HUES64 (cell line): ENCODE results near the gene AQP7.

Experiments used
- H3K27ac ChIP-seq: 2 replicates; pipeline ENCODE4 v1.7.0; 2013; ENCODE audit warnings: low read depth, low read length, inconsistent platforms
- H3K27me3 ChIP-seq: 2 replicates; pipeline ENCODE4 v1.6.1; 2013; ENCODE audit warnings: mild to moderate bottlenecking, low read length; ENCODE audit not compliant: insufficient read depth
- H3K36me3 ChIP-seq: 2 replicates; pipeline ENCODE4 v1.6.1; 2013; ENCODE audit warnings: mild to moderate bottlenecking, low read length; ENCODE audit not compliant: insufficient read depth
- H3K4me1 ChIP-seq: 2 replicates; pipeline ENCODE4 v1.6.1; 2013; ENCODE audit warnings: mild to moderate bottlenecking, low read length, moderate library complexity; ENCODE audit not compliant: insufficient read depth
- H3K4me3 ChIP-seq: 2 replicates; pipeline ENCODE4 v1.5.1; 2013; ENCODE audit warnings: mild to moderate bottlenecking, low read length, moderate library complexity
- H3K9ac ChIP-seq: 2 replicates; pipeline ENCODE4 v1.6.1; 2013; ENCODE audit warnings: mild to moderate bottlenecking, low read depth, low read length
- H3K9me3 ChIP-seq: 2 replicates; pipeline ENCODE4 v1.6.1; 2013; ENCODE audit warnings: low read depth, low read length; ENCODE audit not compliant: insufficient read depth
- WGBS: fragments of 150-250, 120-280 bp; methylation state at CpG from one replicate; pipeline ENCODE4 v1.1.7; 2013; ENCODE audit warnings: missing lambda C conversion rate; 5-methylcytosine and 5-hydroxymethylcytosine counted together

The AQP7 gene

GRCh38 chr9:33442125-33442524 is 39.8 kb upstream of the AQP7 start:
- Histone ChIP-seq H3K9ac (no peak overlapping the region), H3K9me3 (no peaks in the 10 kb centered on the region), H3K27ac (no peak overlapping the region), H3K36me3 (no peaks in the 10 kb centered on the region), H3K27me3 (peaks cover 11% of the 10 kb centered on the region; the same call in 1 of the 2 replicates), H3K4me3 (no peak overlapping the region), H3K4me1 (peaks cover 8% of the 10 kb centered on the region; the same call in 1 of the 2 replicates)
- WGBS: 94% methylated on average over 15 of the region's 15 CpGs

- Histone ChIP-seq H3K9me3 (no peaks in the 10 kb centered on the region), H3K36me3 (no peaks in the 10 kb centered on the region), H3K27me3 (no peaks in the 10 kb centered on the region), H3K9ac (no peak overlapping the region), H3K4me3 (no peak overlapping the region), H3K27ac (no peak overlapping the region), H3K4me1 (no peaks in the 10 kb centered on the region; the same call in 1 of the 2 replicates)
- WGBS: 100% methylated on average over 1 of the region's 1 CpG
Observed at GRCh38 chr9:33440609-33441008, 38.2 kb upstream of the AQP7 start.

DNA sequence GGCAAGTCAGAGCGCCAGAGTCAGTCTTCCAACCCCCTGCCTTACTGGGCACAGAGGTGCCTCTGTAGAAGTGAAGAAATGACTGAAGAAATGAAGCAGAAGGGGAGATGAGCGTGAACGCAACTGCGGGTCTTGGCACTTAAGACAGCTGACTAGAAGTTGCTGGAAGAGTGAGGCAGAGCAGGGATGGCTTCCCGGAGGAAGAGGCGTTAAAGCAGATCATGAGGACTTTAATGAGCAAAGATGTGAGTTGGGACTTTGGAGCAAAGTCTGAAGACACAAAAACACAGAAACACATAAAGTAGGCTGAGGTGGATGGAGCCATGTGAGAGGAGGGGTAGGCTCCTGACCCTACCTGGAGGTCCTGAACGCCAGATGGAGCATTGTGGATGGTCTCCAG is 37.8 kb upstream of the AQP7 start:
- no peaks in the 10 kb centered on the region for H3K27me3 ChIP-seq
- WGBS: 91% methylated on average over 7 of the region's 7 CpGs
- H3K4me3 ChIP-seq: no peak overlapping the region
- no peak overlapping the region for H3K27ac ChIP-seq
- H3K36me3 ChIP-seq: no peaks in the 10 kb centered on the region
- H3K9ac ChIP-seq: no peak overlapping the region
- H3K4me1 ChIP-seq: no peaks in the 10 kb centered on the region
- H3K9me3 ChIP-seq: no peaks in the 10 kb centered on the region

GRCh38 chr9:33439731-33440130 is 37.4 kb upstream of the AQP7 start:
- no peak overlapping the region for H3K9ac ChIP-seq
- no peaks in the 10 kb centered on the region for H3K27me3 ChIP-seq
- 79% methylated on average over 6 of the region's 6 CpGs for WGBS

DNA sequence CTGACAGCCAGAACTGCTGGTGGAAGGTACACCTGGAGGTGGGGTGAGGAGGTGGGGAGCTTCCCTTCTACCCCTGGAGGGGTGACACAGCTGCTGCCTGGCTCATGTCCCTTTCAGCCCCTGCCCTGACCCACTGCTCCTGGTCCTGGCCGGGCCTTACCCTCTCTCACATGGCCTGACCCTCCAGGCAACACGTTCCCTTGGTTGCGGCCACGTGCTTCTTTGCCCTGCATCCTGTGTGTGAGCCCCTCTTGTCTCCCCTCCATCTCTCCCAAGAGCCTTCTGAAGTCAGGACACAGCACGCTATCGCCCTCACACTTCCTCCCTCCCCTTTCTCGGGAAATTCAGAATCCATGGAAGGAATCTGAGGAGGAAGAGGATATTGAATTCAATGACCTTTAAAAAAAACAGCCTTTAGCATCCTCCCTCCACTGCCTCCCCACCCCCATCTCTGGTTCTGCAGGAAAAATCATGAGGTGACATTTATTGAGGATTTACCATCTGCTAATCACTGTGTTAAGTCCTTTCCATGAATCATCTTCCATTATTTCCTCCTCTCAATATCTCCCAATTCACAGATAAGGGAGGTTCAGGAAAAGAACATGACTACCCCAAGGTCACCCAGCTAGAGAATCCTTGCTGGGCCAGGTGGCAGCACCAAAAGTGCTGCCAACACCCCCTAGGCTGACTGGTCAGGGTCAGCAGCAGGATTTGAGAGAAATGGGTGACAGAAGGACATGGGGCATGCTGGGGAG is 36.7 kb upstream of the AQP7 start:
- Histone ChIP-seq H3K36me3 (no peaks in the 10 kb centered on the region), H3K27me3 (no peaks in the 10 kb centered on the region), H3K27ac (no peak overlapping the region), H3K9me3 (no peaks in the 10 kb centered on the region), H3K4me3 (no peak overlapping the region), H3K9ac (no peak overlapping the region), H3K4me1 (no peaks in the 10 kb centered on the region)
- 72% methylated on average over 5 of the region's 7 CpGs for WGBS

More at GRCh38 chr9:33439731-33440130, 37.4 kb upstream of the AQP7 start:
- H3K36me3 ChIP-seq: no peaks in the 10 kb centered on the region
- no peak overlapping the region for H3K4me3 ChIP-seq
- no peaks in the 10 kb centered on the region for H3K4me1 ChIP-seq
- H3K27ac ChIP-seq: no peak overlapping the region
- no peaks in the 10 kb centered on the region for H3K9me3 ChIP-seq

DNA sequence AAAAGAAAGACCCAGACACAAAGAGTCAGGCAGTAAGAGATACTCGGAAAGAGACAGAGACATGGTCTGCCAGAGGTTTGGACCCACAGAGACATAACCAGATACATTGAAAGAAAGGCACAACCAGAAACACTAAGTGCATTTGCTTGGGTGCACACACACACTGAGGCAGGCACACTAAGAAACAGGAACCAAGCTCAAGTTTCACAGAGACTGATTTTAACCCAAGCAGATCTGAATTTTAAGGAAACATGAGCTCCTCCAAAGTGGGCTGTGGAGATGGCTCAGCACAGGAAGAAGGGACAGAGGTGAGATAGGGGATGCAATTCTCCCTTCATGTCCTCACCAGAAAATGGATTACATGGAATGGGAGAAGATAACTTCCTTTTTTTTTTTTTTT is 35.5 kb upstream of the AQP7 start:
- H3K36me3 ChIP-seq: no peaks in the 10 kb centered on the region
- WGBS: 100% methylated on average over 1 of the region's 1 CpG
- H3K9me3 ChIP-seq: no peaks in the 10 kb centered on the region
- H3K9ac ChIP-seq: no peak overlapping the region
- H3K4me3 ChIP-seq: no peak overlapping the region
- no peaks in the 10 kb centered on the region for H3K27me3 ChIP-seq
- H3K4me1 ChIP-seq: no peaks in the 10 kb centered on the region
- no peak overlapping the region for H3K27ac ChIP-seq

DNA sequence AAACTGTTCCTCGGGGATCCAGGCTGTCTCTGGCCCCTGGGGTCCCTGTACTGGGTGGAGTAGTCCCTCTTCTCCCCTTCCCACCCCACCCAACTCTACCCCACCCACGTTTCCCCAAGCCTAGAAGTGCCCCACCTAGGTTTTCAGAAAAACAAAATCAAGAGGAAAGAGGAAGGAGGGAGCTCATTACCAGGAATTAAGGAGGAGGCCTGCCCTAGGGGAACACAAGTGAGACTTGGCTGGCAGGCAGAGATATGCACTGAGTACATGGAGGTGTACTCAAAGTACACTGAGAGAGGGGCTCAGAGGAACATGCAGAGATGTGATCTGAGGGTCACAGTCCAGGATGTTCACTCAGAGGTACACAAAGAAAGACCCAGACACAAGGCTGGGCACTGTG is 34.8 kb upstream of the AQP7 start:
- Histone ChIP-seq H3K27ac (no peak overlapping the region), H3K4me1 (no peaks in the 10 kb centered on the region), H3K9me3 (no peaks in the 10 kb centered on the region), H3K36me3 (no peaks in the 10 kb centered on the region), H3K9ac (no peak overlapping the region), H3K27me3 (no peaks in the 10 kb centered on the region), H3K4me3 (no peak overlapping the region)
- WGBS: 100% methylated on average over 1 of the region's 2 CpGs

- Histone ChIP-seq H3K9ac (no peak overlapping the region), H3K4me1 (no peaks in the 10 kb centered on the region), H3K27me3 (no peaks in the 10 kb centered on the region), H3K27ac (no peak overlapping the region), H3K36me3 (no peaks in the 10 kb centered on the region), H3K4me3 (no peak overlapping the region), H3K9me3 (no peaks in the 10 kb centered on the region)
- WGBS: 73% methylated on average over 8 of the region's 8 CpGs
Observed at GRCh38 chr9:33436445-33436844, 34.1 kb upstream of the AQP7 start.

GRCh38 chr9:33435821-33436277 is 33.5 kb upstream of the AQP7 start:
- Histone ChIP-seq H3K4me1 (no peaks in the 10 kb centered on the region), H3K27me3 (no peaks in the 10 kb centered on the region), H3K4me3 (no peak overlapping the region), H3K9me3 (no peaks in the 10 kb centered on the region), H3K36me3 (no peaks in the 10 kb centered on the region), H3K9ac (no peak overlapping the region), H3K27ac (no peak overlapping the region)
- 87% methylated on average over 8 of the region's 8 CpGs for WGBS

DNA sequence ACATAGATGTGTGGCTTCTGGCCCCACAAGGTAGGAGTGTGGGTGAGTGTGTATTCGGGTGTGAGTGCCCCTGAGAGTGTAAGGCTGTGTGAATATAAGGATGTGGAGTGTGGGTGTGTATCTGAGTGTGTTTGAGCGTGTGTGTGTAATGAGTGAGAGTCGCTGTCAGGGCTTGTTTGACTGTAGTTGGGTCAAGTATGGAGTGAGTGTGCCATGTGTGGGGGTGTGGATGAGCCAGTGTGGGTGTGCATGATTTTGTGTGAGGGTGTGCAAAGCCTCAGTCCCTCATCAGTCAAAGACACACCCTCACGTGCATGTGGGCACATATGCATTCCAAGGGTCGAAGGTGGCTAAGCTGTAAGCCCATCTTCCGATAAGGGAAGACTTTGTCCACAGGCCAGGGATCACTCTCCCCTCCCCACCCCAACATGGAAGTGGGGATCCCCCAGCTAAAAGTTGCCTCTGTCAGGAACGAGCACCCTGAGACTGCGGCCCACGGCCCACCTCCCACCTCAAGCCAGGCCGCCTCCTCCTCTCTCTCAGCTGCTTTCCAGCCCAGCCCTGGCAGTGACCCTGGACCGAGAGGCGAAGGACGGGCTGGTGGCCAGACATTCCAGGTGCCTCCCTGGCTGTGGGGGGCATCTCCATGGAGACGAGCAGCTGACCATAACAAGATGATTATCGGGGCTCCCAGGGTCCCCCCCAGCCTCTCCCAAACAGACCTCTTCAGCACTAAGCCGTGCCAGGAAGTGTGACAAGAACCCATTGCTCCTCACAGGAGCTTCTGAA is 32.1 kb upstream of the AQP7 start:
- no peak overlapping the region for H3K9ac ChIP-seq
- H3K4me3 ChIP-seq: no peak overlapping the region
- no peaks in the 10 kb centered on the region for H3K4me1 ChIP-seq
- no peaks in the 10 kb centered on the region for H3K9me3 ChIP-seq
- H3K36me3 ChIP-seq: no peaks in the 10 kb centered on the region
- WGBS: 90% methylated on average over 16 of the region's 16 CpGs
- no peaks in the 10 kb centered on the region for H3K27me3 ChIP-seq
- H3K27ac ChIP-seq: no peak overlapping the region

DNA sequence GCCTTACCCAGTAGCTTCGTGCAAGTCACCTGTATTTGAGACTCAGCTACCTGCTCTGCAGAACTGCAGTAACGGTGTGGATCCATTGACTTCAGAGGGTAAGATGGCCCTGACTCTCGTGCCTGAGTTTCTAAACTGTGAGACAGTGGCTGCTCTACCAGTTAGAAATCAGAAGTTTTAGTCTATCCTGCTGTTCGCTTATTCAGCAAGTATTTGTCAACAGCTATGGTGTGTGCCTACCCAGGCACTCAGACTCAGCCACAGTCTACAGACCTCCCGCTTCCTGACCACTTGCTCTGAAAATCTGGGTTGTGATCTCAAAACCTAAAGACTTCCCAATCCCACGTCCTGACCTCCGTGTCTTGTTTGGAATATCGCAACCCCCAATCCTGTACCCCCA is 31.5 kb upstream of the AQP7 start:
- no peak overlapping the region for H3K4me3 ChIP-seq
- H3K27me3 ChIP-seq: no peaks in the 10 kb centered on the region
- no peaks in the 10 kb centered on the region for H3K4me1 ChIP-seq
- H3K27ac ChIP-seq: no peak overlapping the region
- no peaks in the 10 kb centered on the region for H3K9me3 ChIP-seq
- H3K36me3 ChIP-seq: no peaks in the 10 kb centered on the region
- 94% methylated on average over 8 of the region's 8 CpGs for WGBS
- H3K9ac ChIP-seq: no peak overlapping the region
